ENCODE measurements around the gene YPEL3. TPM values are rescaled to one million over a fixed set of nuclear protein-coding genes. Genes with fewer than 3 reads are reported as not detected.

Gene YPEL3
- total RNA-seq, 1 experiment from 2014 or later: 52.7 TPM

DNA sequence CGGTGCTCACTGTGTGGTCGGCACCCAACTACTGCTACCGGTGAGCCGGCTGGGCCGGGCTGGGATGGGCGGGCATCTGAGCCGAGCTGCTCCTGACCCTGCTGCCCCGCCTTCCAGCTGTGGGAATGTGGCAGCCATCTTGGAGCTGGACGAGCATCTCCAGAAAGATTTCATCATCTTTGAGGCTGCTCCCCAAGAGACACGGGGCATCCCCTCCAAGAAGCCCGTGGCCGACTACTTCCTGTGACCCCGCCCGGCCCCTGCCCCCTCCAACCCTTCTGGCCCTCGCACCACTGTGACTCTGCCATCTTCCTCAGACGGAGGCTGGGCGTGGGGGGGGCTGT, 11.2 kb downstream of the YPEL3 start:
- Mint-ChIP-seq H3K9me3 (peaks cover 4% of the 10 kb centered on the region; the same call in 1 of the 2 replicates), H3K27me3 (ENCODE audit: low read depth) (no peaks in the 10 kb centered on the region), H3K36me3 (peaks cover 44% of the 10 kb centered on the region), H3K27ac (no peak overlapping the region), H3K4me3 (no peak overlapping the region), H3K4me1 (peaks cover 2% of the 10 kb centered on the region; the same call in 1 of the 2 replicates)
- no peak for TF ChIP-seq RORB (CRISPR knock-in tag; IDR thresholded peaks at IDR 0.05)
- TF ChIP-seq, protein P1, sequence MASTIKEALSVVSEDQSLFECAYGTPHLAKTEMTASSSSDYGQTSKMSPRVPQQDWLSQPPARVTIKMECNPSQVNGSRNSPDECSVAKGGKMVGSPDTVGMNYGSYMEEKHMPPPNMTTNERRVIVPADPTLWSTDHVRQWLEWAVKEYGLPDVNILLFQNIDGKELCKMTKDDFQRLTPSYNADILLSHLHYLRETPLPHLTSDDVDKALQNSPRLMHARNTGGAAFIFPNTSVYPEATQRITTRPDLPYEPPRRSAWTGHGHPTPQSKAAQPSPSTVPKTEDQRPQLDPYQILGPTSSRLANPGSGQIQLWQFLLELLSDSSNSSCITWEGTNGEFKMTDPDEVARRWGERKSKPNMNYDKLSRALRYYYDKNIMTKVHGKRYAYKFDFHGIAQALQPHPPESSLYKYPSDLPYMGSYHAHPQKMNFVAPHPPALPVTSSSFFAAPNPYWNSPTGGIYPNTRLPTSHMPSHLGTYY (CRISPR knock-in tag; IDR thresholded peaks at IDR 0.05): no peak
- ChIA-PET POLR2A (no interaction called here), CTCF (interaction anchor here (1.4 kb wide), 1 partner anchor 27 kb away, joined by 6 read pairs; no protein-coding TSS in a partner anchor)
- DNase-seq (ENCODE audit: low spot score): no peak
- ATAC-seq: no peak

DNA sequence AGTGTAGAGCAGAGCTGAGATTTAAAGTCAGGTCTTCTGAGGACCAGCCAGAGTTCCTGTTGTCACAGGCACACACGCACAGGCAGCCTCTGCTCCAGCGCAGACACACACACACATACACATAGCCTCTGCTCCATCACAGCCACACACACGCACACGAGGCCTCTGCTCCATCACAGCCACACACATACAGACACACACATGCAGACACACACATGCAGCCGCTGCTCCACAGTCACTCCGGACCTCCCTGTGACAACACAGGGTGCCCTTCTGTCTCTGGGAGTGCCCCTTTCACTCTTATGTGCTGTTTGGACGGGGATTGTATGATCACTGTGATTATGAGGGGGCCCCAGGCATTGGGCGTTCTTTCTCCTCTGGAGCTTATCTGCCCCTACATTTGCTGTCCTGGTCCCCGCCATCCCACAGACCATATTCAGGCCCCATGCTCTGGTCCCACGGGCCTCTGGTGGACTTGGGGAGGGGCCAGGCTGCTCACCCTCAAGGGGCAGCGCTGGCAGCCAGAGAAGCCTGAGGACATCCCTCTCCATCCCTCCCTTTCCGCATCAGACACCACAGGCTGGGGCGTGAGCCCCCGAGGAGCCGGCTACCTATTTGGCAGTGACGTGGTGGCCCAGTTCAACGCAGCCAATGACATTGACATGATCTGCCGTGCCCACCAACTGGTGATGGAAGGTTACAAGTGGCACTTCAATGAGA, 11.8 kb downstream of the YPEL3 start:
- CTCF ChIA-PET: interaction anchor here (0.8 to 1.4 kb wide), 2 partner anchors 28 to 47 kb away, joined by 4 to 6 read pairs; no protein-coding TSS in a partner anchor
- POLR2A ChIA-PET: no interaction called here
- H3K9me3 Mint-ChIP-seq: peaks cover 4% of the 10 kb centered on the region; the same call in 1 of the 2 replicates
- TF ChIP-seq PRRX2 (CRISPR knock-in tag; IDR thresholded peaks at IDR 0.05): no peak
- TF ChIP-seq CREM (CRISPR knock-in tag; IDR thresholded peaks at IDR 0.05): no peak
- TF ChIP-seq, protein P2, sequence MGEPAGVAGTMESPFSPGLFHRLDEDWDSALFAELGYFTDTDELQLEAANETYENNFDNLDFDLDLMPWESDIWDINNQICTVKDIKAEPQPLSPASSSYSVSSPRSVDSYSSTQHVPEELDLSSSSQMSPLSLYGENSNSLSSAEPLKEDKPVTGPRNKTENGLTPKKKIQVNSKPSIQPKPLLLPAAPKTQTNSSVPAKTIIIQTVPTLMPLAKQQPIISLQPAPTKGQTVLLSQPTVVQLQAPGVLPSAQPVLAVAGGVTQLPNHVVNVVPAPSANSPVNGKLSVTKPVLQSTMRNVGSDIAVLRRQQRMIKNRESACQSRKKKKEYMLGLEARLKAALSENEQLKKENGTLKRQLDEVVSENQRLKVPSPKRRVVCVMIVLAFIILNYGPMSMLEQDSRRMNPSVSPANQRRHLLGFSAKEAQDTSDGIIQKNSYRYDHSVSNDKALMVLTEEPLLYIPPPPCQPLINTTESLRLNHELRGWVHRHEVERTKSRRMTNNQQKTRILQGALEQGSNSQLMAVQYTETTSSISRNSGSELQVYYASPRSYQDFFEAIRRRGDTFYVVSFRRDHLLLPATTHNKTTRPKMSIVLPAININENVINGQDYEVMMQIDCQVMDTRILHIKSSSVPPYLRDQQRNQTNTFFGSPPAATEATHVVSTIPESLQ (CRISPR knock-in tag; IDR thresholded peaks at IDR 0.05): no peak
- no peaks in the 10 kb centered on the region for H3K27me3 Mint-ChIP-seq (ENCODE audit: low read depth)
- DNase-seq (ENCODE audit: low spot score) (no peak), ATAC-seq (no peak)
- H3K36me3 Mint-ChIP-seq: peaks cover 49% of the 10 kb centered on the region
- no peak overlapping the region for H3K27ac Mint-ChIP-seq
- peaks cover 2% of the 10 kb centered on the region; the same call in 1 of the 2 replicates for H3K4me1 Mint-ChIP-seq
- H3K4me3 Mint-ChIP-seq: no peak overlapping the region

DNA sequence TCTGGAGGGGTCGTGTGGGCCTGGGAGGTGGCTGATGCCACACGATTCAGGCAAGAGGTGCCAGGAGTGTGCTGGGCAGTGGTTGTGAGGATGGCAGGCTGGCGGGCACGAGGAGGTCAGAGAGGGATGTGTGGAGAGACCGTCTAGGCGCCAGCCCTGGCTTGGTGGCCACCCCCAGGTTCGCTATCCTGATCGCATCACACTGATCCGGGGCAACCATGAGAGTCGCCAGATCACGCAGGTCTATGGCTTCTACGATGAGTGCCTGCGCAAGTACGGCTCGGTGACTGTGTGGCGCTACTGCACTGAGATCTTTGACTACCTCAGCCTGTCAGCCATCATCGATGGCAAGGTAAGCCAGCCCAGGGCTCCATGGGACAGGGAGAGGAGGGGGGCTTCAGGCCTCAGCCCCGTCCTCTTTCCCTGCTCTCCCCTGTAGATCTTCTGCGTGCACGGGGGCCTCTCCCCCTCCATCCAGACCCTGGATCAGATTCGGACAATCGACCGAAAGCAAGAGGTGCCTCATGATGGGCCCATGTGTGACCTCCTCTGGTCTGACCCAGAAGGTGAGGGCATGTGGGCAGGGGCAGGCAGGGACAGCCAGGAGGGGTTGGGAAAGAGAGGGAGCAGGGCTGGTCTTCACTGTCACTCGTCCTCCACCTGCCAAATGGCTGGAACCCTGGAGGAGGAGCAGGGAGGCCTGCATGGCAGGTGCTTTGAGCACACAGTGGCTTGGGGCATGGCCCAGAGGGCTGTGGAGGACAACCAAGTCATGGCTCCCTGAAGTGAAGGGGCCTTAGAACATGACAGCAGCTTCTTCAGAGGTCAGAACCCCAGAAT, 12.6 kb downstream of the YPEL3 start:
- DNase-seq (ENCODE audit: low spot score) (no peak), ATAC-seq (no peak)
- peaks cover 4% of the 10 kb centered on the region; the same call in 1 of the 2 replicates for H3K9me3 Mint-ChIP-seq
- H3K4me1 Mint-ChIP-seq: peaks cover under 1% of the 10 kb centered on the region; the same call in 1 of the 2 replicates
- H3K4me3 Mint-ChIP-seq: no peak overlapping the region
- no peak overlapping the region for H3K27ac Mint-ChIP-seq
- ChIA-PET POLR2A (no interaction called here), CTCF (interaction anchor here (0.8 kb wide), 1 partner anchor 48 kb away, joined by 4 read pairs; no protein-coding TSS in a partner anchor)
- H3K36me3 Mint-ChIP-seq: peaks cover 53% of the 10 kb centered on the region
- no peaks in the 10 kb centered on the region for H3K27me3 Mint-ChIP-seq (ENCODE audit: low read depth)
- no peak for TF ChIP-seq CREM (CRISPR knock-in tag; IDR thresholded peaks at IDR 0.05)
- TF ChIP-seq ZNF219 (CRISPR knock-in tag; IDR thresholded peaks at IDR 0.05; ENCODE audit: borderline replicate concordance): no peak
- TF ChIP-seq, protein P3, sequence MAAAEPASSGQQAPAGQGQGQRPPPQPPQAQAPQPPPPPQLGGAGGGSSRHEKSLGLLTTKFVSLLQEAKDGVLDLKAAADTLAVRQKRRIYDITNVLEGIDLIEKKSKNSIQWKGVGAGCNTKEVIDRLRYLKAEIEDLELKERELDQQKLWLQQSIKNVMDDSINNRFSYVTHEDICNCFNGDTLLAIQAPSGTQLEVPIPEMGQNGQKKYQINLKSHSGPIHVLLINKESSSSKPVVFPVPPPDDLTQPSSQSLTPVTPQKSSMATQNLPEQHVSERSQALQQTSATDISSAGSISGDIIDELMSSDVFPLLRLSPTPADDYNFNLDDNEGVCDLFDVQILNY (CRISPR knock-in tag; IDR thresholded peaks at IDR 0.05): no peak
- TF ChIP-seq NR2C2 (CRISPR knock-in tag; IDR thresholded peaks at IDR 0.05): no peak
- TF ChIP-seq CREB1 (CRISPR knock-in tag; IDR thresholded peaks at IDR 0.05): no peak
- TF ChIP-seq, protein P4, sequence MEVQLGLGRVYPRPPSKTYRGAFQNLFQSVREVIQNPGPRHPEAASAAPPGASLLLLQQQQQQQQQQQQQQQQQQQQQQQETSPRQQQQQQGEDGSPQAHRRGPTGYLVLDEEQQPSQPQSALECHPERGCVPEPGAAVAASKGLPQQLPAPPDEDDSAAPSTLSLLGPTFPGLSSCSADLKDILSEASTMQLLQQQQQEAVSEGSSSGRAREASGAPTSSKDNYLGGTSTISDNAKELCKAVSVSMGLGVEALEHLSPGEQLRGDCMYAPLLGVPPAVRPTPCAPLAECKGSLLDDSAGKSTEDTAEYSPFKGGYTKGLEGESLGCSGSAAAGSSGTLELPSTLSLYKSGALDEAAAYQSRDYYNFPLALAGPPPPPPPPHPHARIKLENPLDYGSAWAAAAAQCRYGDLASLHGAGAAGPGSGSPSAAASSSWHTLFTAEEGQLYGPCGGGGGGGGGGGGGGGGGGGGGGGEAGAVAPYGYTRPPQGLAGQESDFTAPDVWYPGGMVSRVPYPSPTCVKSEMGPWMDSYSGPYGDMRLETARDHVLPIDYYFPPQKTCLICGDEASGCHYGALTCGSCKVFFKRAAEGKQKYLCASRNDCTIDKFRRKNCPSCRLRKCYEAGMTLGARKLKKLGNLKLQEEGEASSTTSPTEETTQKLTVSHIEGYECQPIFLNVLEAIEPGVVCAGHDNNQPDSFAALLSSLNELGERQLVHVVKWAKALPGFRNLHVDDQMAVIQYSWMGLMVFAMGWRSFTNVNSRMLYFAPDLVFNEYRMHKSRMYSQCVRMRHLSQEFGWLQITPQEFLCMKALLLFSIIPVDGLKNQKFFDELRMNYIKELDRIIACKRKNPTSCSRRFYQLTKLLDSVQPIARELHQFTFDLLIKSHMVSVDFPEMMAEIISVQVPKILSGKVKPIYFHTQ (CRISPR knock-in tag; IDR thresholded peaks at IDR 0.05): no peak
- no peak for TF ChIP-seq EMX1 (CRISPR knock-in tag; IDR thresholded peaks at IDR 0.05)
- TF ChIP-seq, protein P1 (CRISPR knock-in tag; IDR thresholded peaks at IDR 0.05): no peak
- no peak for TF ChIP-seq SMAD4 (CRISPR knock-in tag; IDR thresholded peaks at IDR 0.05)
- no peak for TF ChIP-seq TP53 (CRISPR knock-in tag; IDR thresholded peaks at IDR 0.05)
- TF ChIP-seq HMGA2 (CRISPR knock-in tag; IDR thresholded peaks at IDR 0.05): no peak
- no peak for TF ChIP-seq FOXP1 (CRISPR knock-in tag; IDR thresholded peaks at IDR 0.05; ENCODE audit: borderline replicate concordance)
- no peak for TF ChIP-seq SMAD3 (CRISPR knock-in tag; IDR thresholded peaks at IDR 0.05; ENCODE audit: borderline replicate concordance)
- TF ChIP-seq, protein P5, sequence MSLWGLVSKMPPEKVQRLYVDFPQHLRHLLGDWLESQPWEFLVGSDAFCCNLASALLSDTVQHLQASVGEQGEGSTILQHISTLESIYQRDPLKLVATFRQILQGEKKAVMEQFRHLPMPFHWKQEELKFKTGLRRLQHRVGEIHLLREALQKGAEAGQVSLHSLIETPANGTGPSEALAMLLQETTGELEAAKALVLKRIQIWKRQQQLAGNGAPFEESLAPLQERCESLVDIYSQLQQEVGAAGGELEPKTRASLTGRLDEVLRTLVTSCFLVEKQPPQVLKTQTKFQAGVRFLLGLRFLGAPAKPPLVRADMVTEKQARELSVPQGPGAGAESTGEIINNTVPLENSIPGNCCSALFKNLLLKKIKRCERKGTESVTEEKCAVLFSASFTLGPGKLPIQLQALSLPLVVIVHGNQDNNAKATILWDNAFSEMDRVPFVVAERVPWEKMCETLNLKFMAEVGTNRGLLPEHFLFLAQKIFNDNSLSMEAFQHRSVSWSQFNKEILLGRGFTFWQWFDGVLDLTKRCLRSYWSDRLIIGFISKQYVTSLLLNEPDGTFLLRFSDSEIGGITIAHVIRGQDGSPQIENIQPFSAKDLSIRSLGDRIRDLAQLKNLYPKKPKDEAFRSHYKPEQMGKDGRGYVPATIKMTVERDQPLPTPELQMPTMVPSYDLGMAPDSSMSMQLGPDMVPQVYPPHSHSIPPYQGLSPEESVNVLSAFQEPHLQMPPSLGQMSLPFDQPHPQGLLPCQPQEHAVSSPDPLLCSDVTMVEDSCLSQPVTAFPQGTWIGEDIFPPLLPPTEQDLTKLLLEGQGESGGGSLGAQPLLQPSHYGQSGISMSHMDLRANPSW (CRISPR knock-in tag; conservative IDR thresholded peaks at IDR 0.05; ENCODE audit: low read depth): no peak
- no peak for TF ChIP-seq ZNF138 (CRISPR knock-in tag; conservative IDR thresholded peaks at IDR 0.05)
- no peak for TF ChIP-seq RORB (CRISPR knock-in tag; IDR thresholded peaks at IDR 0.05)

All from WTC11 (cell line).